PC-3 (cell line): ENCODE data around the gene IGSF22. TPM values are rescaled to one million over a fixed set of nuclear protein-coding genes. Genes with fewer than 3 reads are reported as not detected.

Experiments
- ATAC-seq: fragments of 200-7000 bp; cut with Tn5 transposase; 2 replicates; pipeline ENCODE4 v1.9.1; 2020; ENCODE audit warnings: mild to moderate bottlenecking, moderate library complexity
- BruUV-seq: library from RNA; stranded (reverse); fragments of 400-500 nt; replicated peaks from 2 replicates; lab custom pipeline; 2021; lab: Mats Ljungman, UMichigan
- CTCF ChIA-PET: fragments of 300-600 bp; sonication (Branson Sonifier 250); formaldehyde crosslinking; loops from one replicate; lab custom pipeline; 2022; ENCODE audit warnings: antibody characterized with exemption; lab: Charles Lee
- POLR2A ChIA-PET: fragments of 300-600 bp; sonication (Branson Sonifier 250); formaldehyde crosslinking; loops from one replicate; lab custom pipeline; 2022; ENCODE audit warnings: antibody characterized with exemption; ENCODE audit not compliant: unreplicated experiment; lab: Charles Lee
- DNase-seq: peaks from one replicate; pipeline ENCODE4 v3.0.0-alpha.2; 2015
- H2AFZ ChIP-seq: fragments of 300-600 bp; sonication (generic); 2 replicates; pipeline ENCODE4 v1.6.0; 2016; ENCODE audit warnings: antibody characterized with exemption, low read length
- H3F3A ChIP-seq: fragments of 300-600 bp; sonication (generic); one replicate; pipeline ENCODE4 v1.6.0; 2017; ENCODE audit warnings: antibody characterized with exemption, low read length, control low read depth, mild to moderate bottlenecking; ENCODE audit not compliant: unreplicated experiment
- H3K27ac ChIP-seq: fragments of 300-600 bp; sonication (generic); 2 replicates; pipeline ENCODE4 v1.5.1; 2016; ENCODE audit warnings: mild to moderate bottlenecking, low read length
- H3K27me3 ChIP-seq: fragments of 300-600 bp; sonication (generic); 2 replicates; pipeline ENCODE4 v1.6.1; 2016; ENCODE audit warnings: low read length, mixed read lengths
- H3K36me3 ChIP-seq: fragments of 300-600 bp; sonication (generic); 2 replicates; pipeline ENCODE4 v1.6.1; 2016; ENCODE audit warnings: low read depth, mixed run types, low read length, mixed read lengths
- H3K4me1 ChIP-seq: fragments of 300-600 bp; sonication (generic); 2 replicates; pipeline ENCODE4 v1.5.1; 2016; ENCODE audit warnings: low read length; ENCODE audit not compliant: insufficient read depth
- H3K4me2 ChIP-seq: fragments of 300-600 bp; sonication (generic); 2 replicates; pipeline ENCODE4 v1.6.0; 2016; ENCODE audit warnings: low read length
- H3K4me3 ChIP-seq: fragments of 300-600 bp; sonication (generic); 2 replicates; pipeline ENCODE4 v1.5.1; 2016; ENCODE audit warnings: mild to moderate bottlenecking, low read length, mixed read lengths
- H3K79me2 ChIP-seq: fragments of 300-600 bp; sonication (generic); 2 replicates; pipeline ENCODE4 v1.6.1; 2017; ENCODE audit warnings: low read length, mixed read lengths
- H3K9ac ChIP-seq: fragments of 300-600 bp; sonication (generic); 2 replicates; pipeline ENCODE4 v1.6.0; 2016; ENCODE audit warnings: mild to moderate bottlenecking, low read length
- H3K9me2 ChIP-seq: fragments of 300-600 bp; sonication (generic); replicated peaks from 2 replicates; pipeline ENCODE4 v1.6.1; 2016; ENCODE audit warnings: mixed run types, low read length, mixed read lengths
- H3K9me3 ChIP-seq: fragments of 300-600 bp; sonication (generic); 2 replicates; pipeline ENCODE4 v1.6.1; 2016; ENCODE audit warnings: low read length, mixed read lengths
- H4K20me1 ChIP-seq: fragments of 300-600 bp; sonication (generic); 2 replicates; pipeline ENCODE4 v1.6.1; 2016; ENCODE audit warnings: low read length, mixed read lengths
- EZH2 ChIP-seq: fragments of 300-600 bp; sonication (generic); IDR thresholded peaks from one replicate; pipeline ENCODE4 v1.6.1; 2017; ENCODE audit warnings: antibody characterized with exemption, mild to moderate bottlenecking, low read length; ENCODE audit not compliant: unreplicated experiment
- EZH2phosphoT487 ChIP-seq: fragments of 300-600 bp; sonication (generic); IDR thresholded peaks from 2 replicates; pipeline ENCODE4 v1.6.1; 2018; ENCODE audit warnings: mild to moderate bottlenecking, antibody characterized with exemption, low read length, borderline replicate concordance
- intact Hi-C: fragments of 100-400 bp; cut with micrococcal nuclease; formaldehyde crosslinking; loops from 2 replicates; pipeline ENCODE4 v1.9.0; 2023
- total RNA-seq: library from RNA; depleted of rRNA; stranded (reverse); fragments of >200 nt; gene quantifications from 2 replicates; pipeline ENCODE4 v1.2.3, GENCODE V29; 2014
- TF ChIP-seq, protein P1 (sequence below): fragments of 300-600 bp; sonication (generic); conservative IDR thresholded peaks from 2 replicates; pipeline ENCODE4 v1.5.1; 2017; ENCODE audit warnings: antibody characterized with exemption, low read depth, mild to moderate bottlenecking, low read length

IGSF22 gene
- total RNA-seq, 1 experiment from 2014 or later = not detected

GRCh38 chr11:18750944-18751343 lies 25.0 kb upstream of the IGSF22 start:
- Histone ChIP-seq H3K4me1 (peaks cover 16% of the 10 kb centered on the region), H4K20me1 (no peaks in the 10 kb centered on the region), H2AFZ (no peak overlapping the region), H3K9me2 (no peaks in the 10 kb centered on the region), H3K36me3 (no peaks in the 10 kb centered on the region), H3K27ac (no peak overlapping the region), H3K27me3 (no peaks in the 10 kb centered on the region), H3K4me2 (no peak overlapping the region), H3K79me2 (no peaks in the 10 kb centered on the region), H3K9ac (no peak overlapping the region), H3K9me3 (no peaks in the 10 kb centered on the region), H3F3A (no peaks in the 10 kb centered on the region), H3K4me3 (no peak overlapping the region)
- TF ChIP-seq, protein P1, sequence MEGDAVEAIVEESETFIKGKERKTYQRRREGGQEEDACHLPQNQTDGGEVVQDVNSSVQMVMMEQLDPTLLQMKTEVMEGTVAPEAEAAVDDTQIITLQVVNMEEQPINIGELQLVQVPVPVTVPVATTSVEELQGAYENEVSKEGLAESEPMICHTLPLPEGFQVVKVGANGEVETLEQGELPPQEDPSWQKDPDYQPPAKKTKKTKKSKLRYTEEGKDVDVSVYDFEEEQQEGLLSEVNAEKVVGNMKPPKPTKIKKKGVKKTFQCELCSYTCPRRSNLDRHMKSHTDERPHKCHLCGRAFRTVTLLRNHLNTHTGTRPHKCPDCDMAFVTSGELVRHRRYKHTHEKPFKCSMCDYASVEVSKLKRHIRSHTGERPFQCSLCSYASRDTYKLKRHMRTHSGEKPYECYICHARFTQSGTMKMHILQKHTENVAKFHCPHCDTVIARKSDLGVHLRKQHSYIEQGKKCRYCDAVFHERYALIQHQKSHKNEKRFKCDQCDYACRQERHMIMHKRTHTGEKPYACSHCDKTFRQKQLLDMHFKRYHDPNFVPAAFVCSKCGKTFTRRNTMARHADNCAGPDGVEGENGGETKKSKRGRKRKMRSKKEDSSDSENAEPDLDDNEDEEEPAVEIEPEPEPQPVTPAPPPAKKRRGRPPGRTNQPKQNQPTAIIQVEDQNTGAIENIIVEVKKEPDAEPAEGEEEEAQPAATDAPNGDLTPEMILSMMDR = no peak
- TF ChIP-seq EZH2 = no peak
- no peak for TF ChIP-seq EZH2phosphoT487
- no TSS peak for BruUV-seq
- DNase-seq = no peak
- ATAC-seq = no peak
- ChIA-PET POLR2A (no interaction called here), CTCF (no interaction called here)
- intact Hi-C loops = no loop called here

DNA sequence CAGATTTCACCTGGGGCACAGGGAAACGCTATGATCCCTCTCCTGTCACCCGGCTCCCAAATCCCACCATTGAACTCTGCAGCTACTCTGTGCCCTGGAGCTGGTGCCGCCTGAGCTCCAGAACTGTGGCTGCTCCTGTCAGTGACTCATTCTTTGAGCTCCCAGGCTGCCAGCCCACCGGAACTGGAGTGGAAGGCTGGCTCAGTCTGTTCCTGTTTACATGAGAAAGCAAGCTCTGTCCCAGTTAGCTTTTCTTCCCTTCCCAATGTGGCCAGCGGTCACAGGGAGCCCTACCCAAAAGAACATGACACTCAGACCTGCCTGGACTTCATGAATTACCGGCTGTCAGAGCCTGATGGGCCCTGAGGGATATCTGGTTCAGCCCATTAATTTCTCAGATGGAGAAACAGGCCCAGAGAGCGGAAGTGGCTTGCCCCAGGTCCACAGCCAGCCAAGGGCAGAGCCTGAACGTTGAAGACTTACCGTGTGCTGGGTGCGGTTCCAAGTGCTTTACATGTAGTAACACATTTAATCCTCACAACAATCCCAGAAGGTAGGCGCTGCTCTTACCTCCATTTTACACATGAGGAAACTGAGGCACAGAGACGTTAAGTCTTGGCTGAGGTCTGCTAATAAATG lies 23.8 kb upstream of the IGSF22 start:
- Histone ChIP-seq H3K36me3 (no peaks in the 10 kb centered on the region), H3K9me2 (no peaks in the 10 kb centered on the region), H3K4me3 (no peak overlapping the region), H3K9ac (no peak overlapping the region), H3K27ac (peak overlapping the region; percentile 68), H3K79me2 (no peaks in the 10 kb centered on the region), H2AFZ (peak overlapping the region; percentile 79), H3F3A (no peaks in the 10 kb centered on the region), H3K4me2 (peak overlapping the region; percentile 51), H3K27me3 (no peaks in the 10 kb centered on the region), H3K4me1 (peaks cover 16% of the 10 kb centered on the region), H4K20me1 (no peaks in the 10 kb centered on the region), H3K9me3 (no peaks in the 10 kb centered on the region)
- ATAC-seq = peak; percentile 99
- intact Hi-C loops = no loop called here
- ChIA-PET CTCF (interaction anchor here (0.6 to 1.7 kb wide), 2 partner anchors 15 to 327 kb away, joined by 3 to 15 read pairs; no protein-coding TSS in a partner anchor), POLR2A (interaction anchor here (0.5 to 0.6 kb wide), 3 partner anchors 174 to 330 kb away, joined by 3 to 4 read pairs (median 3); no protein-coding TSS in a partner anchor)
- peak; percentile 82 for DNase-seq
- BruUV-seq = no TSS peak
- TF ChIP-seq EZH2 = no peak
- TF ChIP-seq EZH2phosphoT487 = no peak
- TF ChIP-seq, protein P1 = no peak

DNA sequence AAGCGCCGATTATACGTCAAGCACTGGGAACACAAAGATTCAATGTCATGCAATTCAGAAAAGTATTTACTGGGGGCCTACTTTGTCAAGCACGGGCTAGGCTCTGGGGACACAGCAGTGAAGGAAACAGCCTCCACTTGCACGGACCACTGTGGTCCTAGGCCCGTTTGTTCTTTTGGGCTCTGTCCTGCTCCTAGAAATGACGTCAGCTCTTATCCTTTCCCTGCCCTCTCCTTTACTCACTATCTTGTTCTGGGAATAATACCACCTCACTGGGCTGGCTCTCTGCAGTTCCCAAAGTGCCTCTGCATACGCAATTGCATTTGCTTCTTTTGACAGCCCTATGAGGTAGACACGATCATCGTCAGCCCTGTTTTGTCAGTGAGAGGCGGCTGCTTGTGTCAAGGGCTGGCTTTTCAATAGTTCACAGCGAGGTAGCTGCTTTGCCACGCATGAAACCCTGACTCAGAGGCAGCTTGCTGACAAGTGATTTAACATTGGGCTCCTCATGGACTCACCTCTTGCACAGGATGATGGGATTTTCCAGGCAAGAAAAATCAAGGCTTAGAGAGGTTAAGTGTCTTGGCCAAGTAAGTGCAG lies 22.9 kb upstream of the IGSF22 start:
- CTCF ChIA-PET = interaction anchor here (1.7 kb wide), 1 partner anchor 16 kb away, joined by 15 read pairs; no protein-coding TSS in a partner anchor
- Histone ChIP-seq H3K27ac (no peak overlapping the region), H3K4me1 (peaks cover 16% of the 10 kb centered on the region), H3K79me2 (no peaks in the 10 kb centered on the region), H3F3A (no peaks in the 10 kb centered on the region), H3K9me2 (no peaks in the 10 kb centered on the region), H3K4me2 (peak overlapping the region; percentile 51; the same call in 1 of the 2 replicates), H3K36me3 (no peaks in the 10 kb centered on the region), H4K20me1 (no peaks in the 10 kb centered on the region), H3K27me3 (no peaks in the 10 kb centered on the region), H3K4me3 (no peak overlapping the region), H3K9ac (no peak overlapping the region), H2AFZ (peak overlapping the region; percentile 79; the same call in 1 of the 2 replicates), H3K9me3 (no peaks in the 10 kb centered on the region)
- intact Hi-C loops = no loop called here
- no peak for TF ChIP-seq EZH2
- no peak for TF ChIP-seq EZH2phosphoT487
- TF ChIP-seq, protein P1 = no peak
- DNase-seq (no peak), ATAC-seq (no peak)
- POLR2A ChIA-PET = interaction anchor here (0.5 kb wide), 1 partner anchor 331 kb away, joined by 3 read pairs; no protein-coding TSS in a partner anchor
- BruUV-seq = no TSS peak
